ENCODE results near the gene EPB42. TPM values are rescaled to one million over a fixed set of nuclear protein-coding genes. Genes with fewer than 3 reads are reported as not detected.

Gene EPB42
- total RNA-seq, 4 donors from 2014 or later: not detected

DNA sequence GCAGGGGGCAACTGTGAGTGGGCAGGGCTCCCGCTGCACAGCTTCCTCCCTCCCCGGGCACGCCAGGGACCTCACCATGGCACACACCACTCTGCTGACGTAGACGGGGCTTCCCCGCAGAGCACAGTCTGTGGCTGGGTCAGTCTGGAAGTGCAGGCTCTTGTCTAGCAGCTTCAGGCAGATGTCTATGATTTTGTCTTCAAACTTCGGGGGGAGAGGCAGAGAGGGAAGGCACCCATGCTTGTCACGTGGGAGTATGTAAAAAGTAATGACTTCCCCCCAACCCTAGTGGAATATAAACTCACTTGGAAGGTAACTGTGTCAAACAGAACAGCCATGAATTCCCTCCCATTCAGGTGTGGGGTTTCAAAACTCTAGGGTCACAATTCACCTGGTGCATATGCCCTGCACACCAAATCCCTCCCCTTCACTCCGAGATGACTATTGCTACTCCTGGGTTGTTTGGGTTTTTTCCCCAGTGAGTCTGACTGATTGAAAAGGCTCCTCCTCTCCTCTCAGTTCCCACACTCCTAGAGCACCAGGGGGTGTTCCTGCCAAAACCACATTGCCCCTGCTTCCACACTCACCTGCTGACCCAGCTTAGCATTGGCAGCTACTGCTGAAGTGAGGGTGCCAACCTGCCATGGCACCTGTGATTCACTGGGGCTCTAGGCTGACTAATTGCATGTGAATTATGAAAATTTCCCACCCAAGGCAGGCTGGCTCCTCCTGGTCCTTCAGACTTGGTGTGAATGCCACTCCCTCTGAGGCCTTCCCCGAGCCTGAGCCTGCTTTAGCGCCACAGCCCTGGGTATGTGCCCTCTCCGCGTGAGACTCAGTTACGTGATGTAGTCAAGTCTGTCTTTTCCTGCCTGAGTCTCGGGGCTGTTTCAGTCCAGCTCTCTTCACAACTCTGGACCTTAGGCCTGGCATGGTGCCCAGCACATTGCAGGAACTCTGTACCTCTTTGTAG lies 32.9 kb upstream of the EPB42 start:
- Histone ChIP-seq H3K4me3 (no peak overlapping the region), H3K4me1 (peaks cover 29% of the 10 kb centered on the region), H3K9me3 (no peaks in the 10 kb centered on the region), H3K36me3 (no peaks in the 10 kb centered on the region), H3K27ac (peak overlapping the region; percentile 25), H3K27me3 (no peaks in the 10 kb centered on the region)
- 51% methylated on average over 12 of the region's 15 CpGs for WGBS
- DNase-seq (ENCODE audit: low spot score in 2 of 2): no peak
- TF ChIP-seq POLR2AphosphoS5 (IDR thresholded peaks at IDR 0.05) (peak in 1 of 3 donors; percentile 33), EP300 (IDR thresholded peaks at IDR 0.05) (no peak)

DNA sequence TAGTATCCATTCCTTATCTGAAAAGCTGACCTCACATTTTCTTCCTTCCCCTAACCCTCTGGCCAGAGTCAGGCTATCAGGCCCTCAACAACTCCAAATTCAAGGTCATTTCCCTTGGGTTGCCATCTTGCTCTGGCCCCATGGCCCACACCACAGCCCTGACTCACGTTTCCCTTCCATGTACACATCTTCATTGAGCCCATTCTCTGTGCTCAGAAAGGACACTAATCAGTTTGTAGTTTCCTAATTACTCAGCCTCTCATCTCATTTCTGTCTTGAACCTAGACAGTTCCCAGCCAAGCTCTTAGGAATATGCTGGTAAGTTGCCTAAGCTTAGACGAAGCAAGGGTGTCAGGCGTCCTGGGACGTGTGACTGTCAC lies 31.0 kb upstream of the EPB42 start:
- TF ChIP-seq EP300 (IDR thresholded peaks at IDR 0.05) (no peak), POLR2A (IDR thresholded peaks at IDR 0.05) (no peak), POLR2AphosphoS5 (IDR thresholded peaks at IDR 0.05) (no peak)
- TF ChIP-seq, protein P1, sequence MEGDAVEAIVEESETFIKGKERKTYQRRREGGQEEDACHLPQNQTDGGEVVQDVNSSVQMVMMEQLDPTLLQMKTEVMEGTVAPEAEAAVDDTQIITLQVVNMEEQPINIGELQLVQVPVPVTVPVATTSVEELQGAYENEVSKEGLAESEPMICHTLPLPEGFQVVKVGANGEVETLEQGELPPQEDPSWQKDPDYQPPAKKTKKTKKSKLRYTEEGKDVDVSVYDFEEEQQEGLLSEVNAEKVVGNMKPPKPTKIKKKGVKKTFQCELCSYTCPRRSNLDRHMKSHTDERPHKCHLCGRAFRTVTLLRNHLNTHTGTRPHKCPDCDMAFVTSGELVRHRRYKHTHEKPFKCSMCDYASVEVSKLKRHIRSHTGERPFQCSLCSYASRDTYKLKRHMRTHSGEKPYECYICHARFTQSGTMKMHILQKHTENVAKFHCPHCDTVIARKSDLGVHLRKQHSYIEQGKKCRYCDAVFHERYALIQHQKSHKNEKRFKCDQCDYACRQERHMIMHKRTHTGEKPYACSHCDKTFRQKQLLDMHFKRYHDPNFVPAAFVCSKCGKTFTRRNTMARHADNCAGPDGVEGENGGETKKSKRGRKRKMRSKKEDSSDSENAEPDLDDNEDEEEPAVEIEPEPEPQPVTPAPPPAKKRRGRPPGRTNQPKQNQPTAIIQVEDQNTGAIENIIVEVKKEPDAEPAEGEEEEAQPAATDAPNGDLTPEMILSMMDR (IDR thresholded peaks at IDR 0.05): no peak
- WGBS: 82% methylated on average over 4 of the region's 4 CpGs
- no peaks in the 10 kb centered on the region for H3K9me3 ChIP-seq
- no peaks in the 10 kb centered on the region for H3K27me3 ChIP-seq
- H3K27ac ChIP-seq: peak overlapping the region; percentile 7
- H3K4me3 ChIP-seq: no peak overlapping the region
- peaks cover 29% of the 10 kb centered on the region for H3K4me1 ChIP-seq
- no peaks in the 10 kb centered on the region for H3K36me3 ChIP-seq
- no peak for DNase-seq (ENCODE audit: low spot score in 2 of 2)

DNA sequence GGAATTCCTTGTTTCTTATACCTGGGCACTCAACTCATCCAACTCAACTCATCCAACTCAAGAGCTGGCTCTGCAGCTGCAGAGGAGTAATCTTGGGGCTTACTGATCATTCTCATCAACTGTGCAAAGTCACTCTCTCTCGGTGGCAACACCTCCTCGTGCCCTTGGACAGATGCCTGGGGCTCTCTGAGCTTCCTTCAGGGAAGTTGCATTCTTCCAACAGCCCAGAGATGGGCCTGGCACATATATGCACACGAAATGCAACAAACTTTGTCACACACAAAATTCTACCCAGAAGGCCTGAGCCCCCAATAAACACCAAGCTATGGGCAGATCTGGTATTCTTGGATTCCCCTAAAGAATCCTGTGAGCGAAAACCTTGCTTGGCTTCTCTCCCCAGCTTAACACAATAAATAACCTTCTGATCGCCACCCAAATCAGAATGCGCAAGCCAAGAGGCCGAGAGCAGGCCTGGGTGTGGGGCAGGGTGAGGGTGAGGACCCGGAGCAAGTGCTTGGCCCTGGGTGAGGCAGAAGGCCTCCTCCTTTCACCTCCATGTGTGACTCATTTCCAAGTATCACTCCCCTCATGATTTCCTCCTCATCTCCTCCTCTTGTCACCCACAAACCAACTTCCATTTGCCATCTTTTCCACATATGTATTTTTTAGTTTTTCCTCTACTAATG lies 30.5 kb upstream of the EPB42 start:
- Histone ChIP-seq H3K4me1 (peaks cover 29% of the 10 kb centered on the region), H3K4me3 (no peak overlapping the region), H3K27me3 (no peaks in the 10 kb centered on the region), H3K36me3 (no peaks in the 10 kb centered on the region), H3K9me3 (no peaks in the 10 kb centered on the region), H3K27ac (peak overlapping the region; percentile 7)
- WGBS: 68% methylated on average over 7 of the region's 8 CpGs
- DNase-seq (ENCODE audit: low spot score in 2 of 2): no peak
- TF ChIP-seq EP300 (IDR thresholded peaks at IDR 0.05) (no peak), POLR2A (IDR thresholded peaks at IDR 0.05) (no peak), POLR2AphosphoS5 (IDR thresholded peaks at IDR 0.05) (no peak)
- TF ChIP-seq, protein P1 (IDR thresholded peaks at IDR 0.05): no peak

DNA sequence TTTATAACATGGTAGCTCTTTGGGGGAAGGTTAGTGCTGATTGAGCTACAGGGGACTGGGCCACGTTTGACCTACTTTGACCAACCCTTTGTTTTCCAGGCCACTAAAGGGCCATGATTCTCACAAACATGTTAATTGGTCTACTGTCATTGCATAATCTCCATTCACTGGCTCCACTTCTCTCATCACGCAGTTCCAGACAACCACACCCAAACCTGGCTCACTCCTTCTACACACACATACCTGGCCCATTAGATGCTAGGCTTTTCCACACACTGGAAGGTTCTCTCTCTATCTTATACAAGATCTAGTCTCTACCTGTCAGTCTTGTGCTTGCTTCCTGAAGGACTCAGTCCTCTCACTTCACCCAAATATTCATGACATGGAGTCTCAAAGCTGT lies 30.0 kb upstream of the EPB42 start:
- no peak for DNase-seq (ENCODE audit: low spot score in 2 of 2)
- Histone ChIP-seq H3K27me3 (no peaks in the 10 kb centered on the region), H3K27ac (peak overlapping the region; percentile 12), H3K36me3 (no peaks in the 10 kb centered on the region), H3K4me3 (no peak overlapping the region), H3K4me1 (peaks cover 29% of the 10 kb centered on the region), H3K9me3 (no peaks in the 10 kb centered on the region)
- TF ChIP-seq EP300 (IDR thresholded peaks at IDR 0.05): no peak
- no peak for TF ChIP-seq POLR2AphosphoS5 (IDR thresholded peaks at IDR 0.05)
- TF ChIP-seq POLR2A (IDR thresholded peaks at IDR 0.05): no peak
- TF ChIP-seq, protein P1 (IDR thresholded peaks at IDR 0.05): no peak
- WGBS: 53% methylated on average over 2 of the region's 2 CpGs

DNA sequence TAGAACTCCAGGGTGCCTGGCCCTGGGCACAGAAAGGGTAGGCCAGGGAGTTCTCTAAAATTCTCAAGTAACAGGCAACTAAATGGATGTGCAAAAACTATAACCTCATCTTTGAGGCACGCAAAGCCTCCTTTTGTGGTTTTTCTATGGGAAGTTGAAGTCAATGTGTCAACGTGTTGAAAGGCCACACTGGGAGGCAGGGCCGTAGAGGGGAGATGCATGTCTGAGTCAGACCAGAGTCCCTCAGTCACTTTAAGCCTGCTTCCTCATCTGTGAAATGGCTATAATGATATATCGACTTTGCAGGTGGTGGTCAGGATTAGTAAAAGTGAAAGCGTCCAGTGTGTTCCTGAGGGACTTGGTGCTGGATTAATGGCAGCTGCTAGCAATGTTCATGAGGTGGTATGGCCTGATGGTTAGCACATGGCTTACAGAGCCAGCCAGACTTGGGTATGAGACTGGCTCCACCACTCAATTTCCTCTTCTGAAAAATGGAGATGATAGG lies 28.9 kb upstream of the EPB42 start:
- DNase-seq (ENCODE audit: low spot score in 2 of 2): no peak
- no peaks in the 10 kb centered on the region for H3K9me3 ChIP-seq
- TF ChIP-seq POLR2AphosphoS5 (IDR thresholded peaks at IDR 0.05): no peak
- no peak for TF ChIP-seq POLR2A (IDR thresholded peaks at IDR 0.05)
- TF ChIP-seq, protein P1 (IDR thresholded peaks at IDR 0.05): no peak
- no peak for TF ChIP-seq EP300 (IDR thresholded peaks at IDR 0.05)
- peaks cover 29% of the 10 kb centered on the region for H3K4me1 ChIP-seq
- H3K27me3 ChIP-seq: no peaks in the 10 kb centered on the region
- no peak overlapping the region for H3K27ac ChIP-seq
- 50% methylated on average over 5 of the region's 5 CpGs for WGBS
- H3K36me3 ChIP-seq: no peaks in the 10 kb centered on the region
- no peak overlapping the region for H3K4me3 ChIP-seq
